Ovary (tissue), 9 donors: ENCODE measurements around the gene SELENOM. TPM values are rescaled to one million over a fixed set of nuclear protein-coding genes. Genes with fewer than 3 reads are reported as not detected.

ENCODE experiments used
- DNase-seq, 5 donors: peaks; one replicate each; pipeline ENCODE4 v3.0.0-alpha.2; 2019 to 2020
- H3K27ac ChIP-seq, 2 donors: fragments of 200-600 bp; one replicate each; pipeline versions ENCODE4 v1.5.1 to v1.8.0; 2019 to 2022
- H3K27me3 ChIP-seq: fragments of 200-600 bp; one replicate; pipeline ENCODE4 v1.8.0; 2022
- H3K36me3 ChIP-seq: fragments of 200-600 bp; sonication (generic); one replicate; pipeline ENCODE4 v1.5.1; 2019
- H3K4me1 ChIP-seq: one replicate; pipeline ENCODE4 v1.8.1; 2013; ENCODE audit warnings: mild to moderate bottlenecking, moderate library complexity; ENCODE audit not compliant: insufficient read depth
- H3K4me3 ChIP-seq: fragments of 200-600 bp; sonication (generic); one replicate; pipeline ENCODE4 v1.5.1; 2017
- H3K9me3 ChIP-seq, 2 donors: fragments of 200-600 bp in 1 of 2; sonication (generic) in 1 of 2; one replicate each; pipeline versions ENCODE4 v1.5.1 to v1.8.1; 2013 to 2019; ENCODE audit warnings: mild to moderate bottlenecking in 1 of 2, moderate library complexity in 1 of 2
- CTCF ChIP-seq, 3 donors: fragments of 450-650 bp in 2 of 3; fragments of 200-600 bp in 1 of 3; IDR thresholded peaks; one replicate each; pipeline versions ENCODE4 v1.5.1 to v1.8.0; 2016 to 2022; ENCODE audit warnings: antibody characterized with exemption in 3 of 3, mild to moderate bottlenecking in 1 of 3
- EP300 ChIP-seq: sonication (generic); formaldehyde crosslinking; IDR thresholded peaks from one replicate; pipeline ENCODE4 v1.6.1; 2017; ENCODE audit warnings: antibody characterized with exemption
- POLR2A ChIP-seq: fragments of 450-650 bp; IDR thresholded peaks from one replicate; pipeline ENCODE4 v1.6.1; 2017; ENCODE audit warnings: antibody characterized with exemption, mild to moderate bottlenecking, moderate library complexity
- WGBS, 3 donors: extraction: QIAGEN DNeasy Blood & Tissue Kit in 1 of 3; methylation state at CpG; one replicate each; pipeline versions ENCODE4 v1.1.5 to v1.1.7; 2013 to 2017; 5-methylcytosine and 5-hydroxymethylcytosine counted together
- intact Hi-C, 4 donors: fragments of 100-400 bp; cut with DNase I; formaldehyde crosslinking; loops; one replicate each; pipeline versions ENCODE4 v1.11.0 to v1.15.1; 2022 to 2023
- polyA plus RNA-seq, 2 donors: library from polyadenylated mRNA; stranded (reverse); fragments of 200-250 nt in 1 of 2; fragments of 350-450 nt in 1 of 2; fragmentation: Illumina TruSeq in 1 of 2; extraction: RNeasy Lipid Tissue Mini Kit (QIAGEN cat#74804) in 1 of 2; gene quantifications; one replicate each; pipeline ENCODE4 v1.2.3, GENCODE V29; 2013 to 2014
- total RNA-seq, 7 donors: library from RNA; depleted of rRNA in 2 of 7; stranded (reverse); fragments of >200 nt in 2 of 7; fragmentation: NEBNext Ultra II Directional in 3 of 7; extraction: Animal tissue kit (Norgen Biotek cat#: 25700) in 3 of 7; gene quantifications; one replicate each; pipeline versions ENCODE4 v1.1.0 to v1.2.4, GENCODE V29; 2016 to 2023
- donor health status: DM: no; HTN: no; CAD: no; lungs with moderate emphysema.
- donor health status: DM: no; HTN: no; CAD: no.
- donor health status: Bipolar disorder and iron deficiency.
- donor health status: DM: yes; HTN: yes; CAD: no.
- donor health status: DM: no; HTN: no; CAD: no.
- donor health status: DM: yes; HTN: yes; CAD: no.

The SELENOM gene
- total and polyA plus RNA-seq, 9 donors = 25.7 to 678 (median 306) TPM

DNA sequence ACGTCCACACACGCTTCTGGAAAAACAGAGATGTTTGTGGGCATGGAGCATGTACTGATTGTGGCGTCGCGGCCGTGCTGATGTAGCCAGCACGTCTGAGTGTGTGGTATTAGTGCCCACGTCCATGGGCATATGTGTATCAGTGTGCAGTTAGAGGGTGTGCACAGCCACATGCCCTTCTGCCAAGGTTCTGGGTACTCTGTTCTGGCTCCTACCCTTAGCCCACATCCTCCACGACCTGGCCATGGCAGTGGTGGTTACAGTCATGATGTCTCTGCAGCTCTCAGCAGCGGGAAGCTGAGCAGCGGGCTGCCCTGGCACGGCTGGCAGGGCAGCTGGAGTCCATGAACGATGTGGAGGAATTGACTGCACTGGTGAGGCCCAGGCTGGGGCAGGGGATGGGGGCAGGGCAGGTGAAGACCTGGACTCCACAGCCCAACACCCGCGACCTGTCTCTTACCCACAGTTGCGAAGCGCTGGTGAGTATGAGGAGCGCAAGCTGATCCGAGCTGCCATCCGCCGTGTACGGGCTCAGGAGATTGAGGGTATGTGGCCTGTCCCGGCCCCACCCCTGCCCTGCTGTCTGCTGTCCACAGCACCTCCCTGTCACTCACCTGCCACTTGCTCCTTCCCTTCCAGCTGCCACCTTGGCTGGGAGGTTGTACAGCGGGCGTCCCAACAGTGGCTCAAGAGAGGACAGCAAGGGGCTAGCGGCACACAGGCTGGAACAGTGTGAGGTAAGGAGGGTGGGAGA is 19.0 kb downstream of the SELENOM start:
- Histone ChIP-seq H3K36me3 (no peaks in the 10 kb centered on the region), H3K4me1 (peaks cover 9% of the 10 kb centered on the region), H3K27ac (peak overlapping the region in 1 of 2 donors; percentile 4), H3K4me3 (no peak overlapping the region), H3K9me3 (no peaks in the 10 kb centered on the region), H3K27me3 (no peaks in the 10 kb centered on the region)
- TF ChIP-seq POLR2A (no peak), CTCF (IDR thresholded peaks at IDR 0.05) (no peak), EP300 (no peak)
- intact Hi-C loops = loop anchor here (5.0 to 10.0 kb wide), 4 partner anchors 59 to 444 kb away; partner anchors contain the start of genes MORC2 (in 2 of the 4) and TUG1 (in 2 of the 4)
- WGBS, 3 donors = 84 to 87% (median 85%) methylated on average over 26 of the region's 26 CpGs
- peak in 2 of 5 donors; percentile 28 to 30 for DNase-seq

DNA sequence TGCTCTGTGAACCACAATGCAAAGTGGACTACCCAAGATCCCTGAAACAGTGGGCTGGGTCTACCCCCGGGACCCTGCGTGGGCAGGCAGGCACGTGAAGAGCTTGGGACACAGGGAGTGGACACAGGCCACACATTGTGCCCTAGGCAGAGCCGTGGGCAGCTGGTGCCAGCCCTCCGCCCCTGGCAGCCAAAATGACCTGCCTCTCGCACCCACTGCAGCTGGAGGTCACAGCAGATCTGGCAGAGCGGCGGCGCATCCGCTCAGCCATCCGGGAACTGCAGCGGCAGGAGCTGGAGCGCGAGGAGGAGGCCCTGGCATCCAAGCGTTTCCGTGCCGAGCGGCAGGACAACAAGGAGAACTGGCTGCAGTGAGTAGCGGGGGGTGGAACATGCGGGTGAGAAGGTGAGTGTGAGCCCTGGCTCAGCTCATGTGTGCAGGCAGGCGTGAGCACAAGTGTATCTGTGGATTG is 19.6 kb downstream of the SELENOM start:
- Histone ChIP-seq H3K4me3 (no peak overlapping the region), H3K27me3 (no peaks in the 10 kb centered on the region), H3K4me1 (peaks cover 12% of the 10 kb centered on the region), H3K36me3 (no peaks in the 10 kb centered on the region), H3K27ac (no peak overlapping the region), H3K9me3 (no peaks in the 10 kb centered on the region)
- intact Hi-C loops = loop anchor here (5.0 to 10.0 kb wide), 4 partner anchors 60 to 443 kb away; partner anchors contain the start of genes MORC2 (in 2 of the 4) and TUG1 (in 2 of the 4)
- 85 to 88% (median 86%) methylated on average over 20 to 21 of the region's 21 CpGs for WGBS, 3 donors
- peak in 2 of 5 donors; percentile 27 to 31 for DNase-seq
- no peak for TF ChIP-seq POLR2A
- no peak for TF ChIP-seq EP300
- no peak for TF ChIP-seq CTCF (IDR thresholded peaks at IDR 0.05)

DNA sequence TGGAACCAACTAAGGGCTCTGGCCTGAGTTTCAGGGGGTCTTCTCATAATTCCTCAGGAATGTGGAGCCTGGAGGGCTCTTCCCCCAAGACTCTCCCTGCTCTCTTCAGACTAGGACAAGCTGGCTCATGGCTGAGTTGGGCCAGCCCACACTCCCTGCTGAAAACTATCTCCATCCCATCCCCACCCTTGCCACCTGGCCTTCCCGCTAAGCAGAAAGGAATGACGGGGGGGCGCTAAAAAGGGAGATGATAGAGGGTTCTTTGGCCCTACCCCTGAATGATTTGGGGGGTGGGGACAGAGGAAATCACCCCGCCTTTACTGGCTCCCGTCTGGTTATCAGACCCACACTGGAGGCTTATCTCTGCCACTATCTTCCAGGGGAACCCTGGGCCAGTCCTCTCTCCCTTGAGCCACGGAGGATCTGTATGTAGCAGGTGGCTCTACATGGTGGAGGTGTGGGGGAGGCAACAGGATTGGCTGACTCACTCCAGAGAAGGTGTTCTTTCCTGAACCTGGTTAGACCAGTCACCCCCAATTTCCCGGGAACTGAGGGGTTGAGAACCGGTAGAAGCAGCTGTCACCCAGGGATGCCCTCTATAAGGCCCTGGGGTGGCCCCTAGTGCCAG is 20.6 kb downstream of the SELENOM start:
- 62 to 71% (median 69%) methylated on average over 8 of the region's 8 CpGs for WGBS, 3 donors
- TF ChIP-seq POLR2A (no peak), EP300 (no peak), CTCF (IDR thresholded peaks at IDR 0.05) (no peak)
- peaks cover 13% of the 10 kb centered on the region for H3K4me1 ChIP-seq
- no peaks in the 10 kb centered on the region for H3K27me3 ChIP-seq
- no peaks in the 10 kb centered on the region for H3K36me3 ChIP-seq
- no peak overlapping the region for H3K4me3 ChIP-seq
- H3K27ac ChIP-seq = no peak overlapping the region
- no peaks in the 10 kb centered on the region for H3K9me3 ChIP-seq
- intact Hi-C loops = loop anchor here (5.0 to 10.0 kb wide), 4 partner anchors 60 to 442 kb away; partner anchors contain the start of genes MORC2 (in 2 of the 4) and TUG1 (in 2 of the 4)
- peak in 1 of 5 donors; percentile 31 for DNase-seq

DNA sequence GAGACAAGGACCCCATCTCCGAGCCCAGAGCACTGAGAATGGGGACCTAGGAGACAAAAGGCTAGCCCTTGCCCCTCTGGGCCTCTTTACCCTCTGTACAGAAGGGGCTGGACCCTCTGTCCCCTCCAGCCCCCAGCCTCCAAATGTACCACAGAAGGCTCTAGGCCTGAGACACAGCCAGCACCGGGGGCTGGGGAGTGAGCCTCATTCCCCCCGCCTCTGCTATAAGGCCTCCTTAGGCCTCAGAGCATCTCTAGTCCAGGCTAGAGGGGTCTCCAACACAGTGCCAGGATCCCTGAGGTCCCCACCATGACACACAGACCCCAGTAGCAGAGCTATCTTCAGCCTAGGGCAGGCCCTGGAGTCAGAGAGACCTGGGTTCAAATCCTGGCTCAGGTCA is 21.4 kb downstream of the SELENOM start:
- no peak overlapping the region for H3K4me3 ChIP-seq

More for the DNA sequence above, 21.4 kb downstream of the SELENOM start:
- intact Hi-C loops = loop anchor here (2.0 to 10.0 kb wide), 5 partner anchors 61 to 441 kb away; partner anchors contain the start of genes MORC2 (in 2 of the 4) and TUG1 (in 2 of the 4)
- Histone ChIP-seq H3K27ac (peak overlapping the region in 1 of 2 donors; percentile 40), H3K4me1 (peaks cover 14% of the 10 kb centered on the region), H3K27me3 (no peaks in the 10 kb centered on the region), H3K36me3 (no peaks in the 10 kb centered on the region), H3K9me3 (no peaks in the 10 kb centered on the region)
- TF ChIP-seq EP300 = no peak
- TF ChIP-seq POLR2A = no peak
- TF ChIP-seq CTCF (IDR thresholded peaks at IDR 0.05) = no peak
- WGBS, 3 donors = 71 to 76% (median 75%) methylated on average over 3 of the region's 3 CpGs
- peak in 1 of 5 donors; percentile 29 for DNase-seq
